ENCODE measurements around the gene NHS.

The NHS gene

DNA sequence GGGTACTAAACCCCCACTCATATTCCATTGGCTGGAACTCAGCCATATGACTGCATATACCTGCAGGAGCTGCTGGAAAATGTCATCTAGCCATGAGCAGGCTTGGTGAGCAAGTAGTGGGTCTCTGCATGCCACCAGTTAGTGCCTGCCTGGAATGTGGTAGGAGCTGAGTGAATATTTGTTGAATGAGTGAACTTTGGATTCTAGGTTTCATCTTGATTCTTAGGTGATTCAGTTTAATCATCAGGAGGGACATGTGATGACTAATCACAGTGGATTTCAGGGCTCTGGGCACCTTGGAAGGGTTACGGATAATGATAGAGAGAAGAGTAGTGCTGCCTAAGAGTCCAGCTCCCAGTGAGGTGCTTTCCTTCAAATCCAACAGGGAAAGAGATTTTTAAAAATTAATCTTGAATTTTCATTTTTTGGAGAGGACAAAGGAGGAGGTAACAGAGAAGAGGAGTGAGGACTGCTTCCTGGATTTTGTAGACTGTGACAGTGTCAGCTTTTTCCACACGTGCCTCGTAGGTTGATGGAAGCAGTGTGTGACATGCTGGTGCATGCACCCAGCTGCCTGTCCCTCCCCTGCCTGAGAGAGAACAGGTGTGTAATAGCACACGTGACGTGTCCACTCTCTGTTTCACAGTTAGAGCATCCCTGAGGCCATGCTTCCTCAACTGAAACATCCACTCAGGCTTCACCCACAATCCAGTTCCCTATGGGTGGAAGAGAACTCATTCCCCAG lies 30.4 kb downstream of the NHS start:
- Histone ChIP-seq H3K79me2 (ENCODE audit: low read length) (no peaks in the 10 kb centered on the region), H3K4me1 (ENCODE audit: low read length) (no peaks in the 10 kb centered on the region), H3K36me3 (replicated peaks; ENCODE audit: insufficient read depth, low read length) (no peaks in the 10 kb centered on the region), H3K4me3 (ENCODE audit: low read length) (no peak overlapping the region), H3F3A (ENCODE audit: insufficient read depth, low read length) (no peaks in the 10 kb centered on the region), H3K9me3 (replicated peaks; ENCODE audit: insufficient read depth, low read length) (no peaks in the 10 kb centered on the region), H3K9me2 (replicated peaks; ENCODE audit: insufficient read depth, low read length) (no peaks in the 10 kb centered on the region), H3K27ac (ENCODE audit: low read length) (no peak overlapping the region), H3K27me3 (replicated peaks; ENCODE audit: insufficient read depth, low read length) (no peaks in the 10 kb centered on the region), H4K20me1 (ENCODE audit: insufficient read depth, low read length) (no peaks in the 10 kb centered on the region), H3K9ac (ENCODE audit: low read length) (no peak overlapping the region), H2AFZ (ENCODE audit: low read length) (no peak overlapping the region), H3K4me2 (ENCODE audit: low read depth, low read length) (no peak overlapping the region)
- no peak for TF ChIP-seq EZH2 (optimal IDR thresholded peaks at IDR 0.05; ENCODE audit: low read depth, low read length)
- no peak for TF ChIP-seq EZH2phosphoT487 (IDR thresholded peaks at IDR 0.05; ENCODE audit: low read length)
- TF ChIP-seq, protein P1, sequence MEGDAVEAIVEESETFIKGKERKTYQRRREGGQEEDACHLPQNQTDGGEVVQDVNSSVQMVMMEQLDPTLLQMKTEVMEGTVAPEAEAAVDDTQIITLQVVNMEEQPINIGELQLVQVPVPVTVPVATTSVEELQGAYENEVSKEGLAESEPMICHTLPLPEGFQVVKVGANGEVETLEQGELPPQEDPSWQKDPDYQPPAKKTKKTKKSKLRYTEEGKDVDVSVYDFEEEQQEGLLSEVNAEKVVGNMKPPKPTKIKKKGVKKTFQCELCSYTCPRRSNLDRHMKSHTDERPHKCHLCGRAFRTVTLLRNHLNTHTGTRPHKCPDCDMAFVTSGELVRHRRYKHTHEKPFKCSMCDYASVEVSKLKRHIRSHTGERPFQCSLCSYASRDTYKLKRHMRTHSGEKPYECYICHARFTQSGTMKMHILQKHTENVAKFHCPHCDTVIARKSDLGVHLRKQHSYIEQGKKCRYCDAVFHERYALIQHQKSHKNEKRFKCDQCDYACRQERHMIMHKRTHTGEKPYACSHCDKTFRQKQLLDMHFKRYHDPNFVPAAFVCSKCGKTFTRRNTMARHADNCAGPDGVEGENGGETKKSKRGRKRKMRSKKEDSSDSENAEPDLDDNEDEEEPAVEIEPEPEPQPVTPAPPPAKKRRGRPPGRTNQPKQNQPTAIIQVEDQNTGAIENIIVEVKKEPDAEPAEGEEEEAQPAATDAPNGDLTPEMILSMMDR (IDR thresholded peaks at IDR 0.05; ENCODE audit: low read length): no peak
- DNase-seq: no peak

DNA sequence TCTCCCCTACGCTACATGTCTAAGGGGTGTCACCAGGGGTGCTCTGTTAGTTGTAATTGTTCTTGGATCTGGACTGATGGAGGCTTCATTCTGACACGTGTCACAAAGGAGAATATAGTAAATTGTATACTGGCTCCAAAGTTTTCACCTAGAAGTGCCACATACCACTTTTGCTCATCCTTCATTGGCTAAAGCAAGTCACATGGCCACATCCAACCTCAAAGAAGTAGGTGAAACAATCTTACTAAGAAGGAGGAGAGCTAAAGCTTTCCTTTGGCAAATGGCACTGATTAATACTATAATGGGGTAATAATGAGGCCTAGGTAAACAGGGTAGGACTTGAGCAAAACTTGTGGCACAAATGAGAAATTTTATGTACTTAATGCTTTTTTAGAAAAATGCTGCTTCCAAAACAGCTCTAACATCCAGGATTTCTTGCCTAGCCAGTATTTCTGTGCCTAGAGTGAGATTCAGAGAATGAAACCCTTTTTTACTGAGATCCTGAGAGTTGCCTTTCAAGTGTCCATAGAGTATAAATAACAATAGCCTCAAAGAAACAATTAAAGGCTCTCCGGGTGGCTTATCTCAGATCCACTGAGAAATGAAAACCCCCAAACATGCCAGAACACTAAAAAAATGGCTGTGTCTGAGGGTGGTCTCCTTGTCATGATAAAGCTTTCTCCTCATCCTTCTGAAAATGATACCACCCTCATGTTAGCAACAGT lies 34.7 kb downstream of the NHS start:
- Histone ChIP-seq H3K79me2 (ENCODE audit: low read length) (no peaks in the 10 kb centered on the region), H4K20me1 (ENCODE audit: insufficient read depth, low read length) (no peaks in the 10 kb centered on the region), H3K9me3 (replicated peaks; ENCODE audit: insufficient read depth, low read length) (no peaks in the 10 kb centered on the region), H3K4me2 (ENCODE audit: low read depth, low read length) (no peak overlapping the region), H3F3A (ENCODE audit: insufficient read depth, low read length) (no peaks in the 10 kb centered on the region), H2AFZ (ENCODE audit: low read length) (no peak overlapping the region), H3K27ac (ENCODE audit: low read length) (no peak overlapping the region), H3K4me3 (ENCODE audit: low read length) (no peak overlapping the region), H3K9me2 (replicated peaks; ENCODE audit: insufficient read depth, low read length) (no peaks in the 10 kb centered on the region), H3K9ac (ENCODE audit: low read length) (no peak overlapping the region), H3K4me1 (ENCODE audit: low read length) (no peaks in the 10 kb centered on the region), H3K27me3 (replicated peaks; ENCODE audit: insufficient read depth, low read length) (no peaks in the 10 kb centered on the region), H3K36me3 (replicated peaks; ENCODE audit: insufficient read depth, low read length) (no peaks in the 10 kb centered on the region)
- no peak for DNase-seq
- TF ChIP-seq EZH2phosphoT487 (IDR thresholded peaks at IDR 0.05; ENCODE audit: low read length) (no peak), EZH2 (optimal IDR thresholded peaks at IDR 0.05; ENCODE audit: low read depth, low read length) (no peak)

DNA sequence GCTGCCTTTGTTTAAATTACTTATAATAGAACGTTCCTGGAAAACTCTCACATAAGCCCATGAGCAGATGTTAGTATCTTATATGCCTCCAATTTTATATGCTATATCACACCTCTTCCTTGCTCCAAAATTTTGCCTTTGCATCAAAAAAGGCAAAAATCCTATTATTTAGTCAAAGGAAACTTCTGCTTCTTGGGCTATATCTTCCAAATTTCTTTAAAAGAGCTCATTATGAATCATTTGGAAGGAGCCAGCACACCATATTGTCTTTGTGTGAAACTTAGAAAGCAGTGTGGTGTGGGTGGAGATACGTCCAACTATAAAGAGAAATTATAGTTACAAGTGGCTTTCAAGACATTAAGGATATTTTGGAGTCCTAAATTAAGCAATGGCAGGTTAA lies 35.7 kb downstream of the NHS start:
- Histone ChIP-seq H2AFZ (ENCODE audit: low read length) (no peak overlapping the region), H4K20me1 (ENCODE audit: insufficient read depth, low read length) (no peaks in the 10 kb centered on the region), H3K9me3 (replicated peaks; ENCODE audit: insufficient read depth, low read length) (no peaks in the 10 kb centered on the region), H3K4me1 (ENCODE audit: low read length) (no peaks in the 10 kb centered on the region), H3K27me3 (replicated peaks; ENCODE audit: insufficient read depth, low read length) (no peaks in the 10 kb centered on the region), H3K9ac (ENCODE audit: low read length) (no peak overlapping the region), H3K4me3 (ENCODE audit: low read length) (no peak overlapping the region), H3K79me2 (ENCODE audit: low read length) (no peaks in the 10 kb centered on the region), H3K9me2 (replicated peaks; ENCODE audit: insufficient read depth, low read length) (no peaks in the 10 kb centered on the region), H3K27ac (ENCODE audit: low read length) (no peak overlapping the region), H3K4me2 (ENCODE audit: low read depth, low read length) (no peak overlapping the region), H3F3A (ENCODE audit: insufficient read depth, low read length) (no peaks in the 10 kb centered on the region), H3K36me3 (replicated peaks; ENCODE audit: insufficient read depth, low read length) (no peaks in the 10 kb centered on the region)
- DNase-seq: no peak
- no peak for TF ChIP-seq EZH2 (optimal IDR thresholded peaks at IDR 0.05; ENCODE audit: low read depth, low read length)

DNA sequence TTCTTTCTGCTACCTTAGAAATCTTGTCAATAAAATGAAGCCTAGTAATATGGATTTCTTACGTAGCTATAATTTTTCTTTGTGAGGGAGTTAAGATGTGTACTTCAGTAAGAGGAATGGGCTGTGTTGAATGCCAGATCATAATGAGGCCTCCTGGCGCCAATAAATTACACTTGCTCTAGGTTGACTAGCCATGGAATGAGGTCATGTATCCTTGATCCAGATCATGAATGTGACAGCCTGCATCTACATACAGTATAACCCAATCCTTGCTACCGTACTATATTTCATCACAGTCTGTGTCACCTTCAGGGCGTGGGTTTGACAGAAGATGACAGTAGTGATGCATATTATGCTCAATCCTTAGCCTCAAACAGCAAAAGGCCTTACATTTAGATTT lies 36.2 kb downstream of the NHS start:
- H4K20me1 ChIP-seq (ENCODE audit: insufficient read depth, low read length): no peaks in the 10 kb centered on the region
- no peak overlapping the region for H3K4me3 ChIP-seq (ENCODE audit: low read length)
- H3F3A ChIP-seq (ENCODE audit: insufficient read depth, low read length): no peaks in the 10 kb centered on the region
- H3K9me3 ChIP-seq (replicated peaks; ENCODE audit: insufficient read depth, low read length): no peaks in the 10 kb centered on the region
- no peaks in the 10 kb centered on the region for H3K4me1 ChIP-seq (ENCODE audit: low read length)
- no peak for DNase-seq
- no peak for TF ChIP-seq EZH2 (optimal IDR thresholded peaks at IDR 0.05; ENCODE audit: low read depth, low read length)
- TF ChIP-seq, protein P1 (IDR thresholded peaks at IDR 0.05; ENCODE audit: low read length): no peak
- no peak overlapping the region for H3K27ac ChIP-seq (ENCODE audit: low read length)
- H3K36me3 ChIP-seq (replicated peaks; ENCODE audit: insufficient read depth, low read length): no peaks in the 10 kb centered on the region
- H3K9ac ChIP-seq (ENCODE audit: low read length): no peak overlapping the region
- H3K27me3 ChIP-seq (replicated peaks; ENCODE audit: insufficient read depth, low read length): no peaks in the 10 kb centered on the region
- H2AFZ ChIP-seq (ENCODE audit: low read length): no peak overlapping the region
- H3K79me2 ChIP-seq (ENCODE audit: low read length): no peaks in the 10 kb centered on the region
- H3K9me2 ChIP-seq (replicated peaks; ENCODE audit: insufficient read depth, low read length): no peaks in the 10 kb centered on the region
- H3K4me2 ChIP-seq (ENCODE audit: low read depth, low read length): no peak overlapping the region
